Activated CD8-positive, alpha-beta memory T cell treated with anti-CD3 and anti-CD28 coated beads, Interleukin-2, amount 50 U/mL, for 24 hours (primary cell): ENCODE data around the gene RARG.
"Not testable (repeated sequence)": the region's sequence is repeated elsewhere in the genome, so short reads cannot be mapped to it uniquely, and the experiment has no call there.

ENCODE experiments used
- DNase-seq: peaks from one replicate; pipeline ENCODE4 v3.0.0-alpha.2; 2020; ENCODE audit errors: extremely low read depth

Gene RARG

DNA sequence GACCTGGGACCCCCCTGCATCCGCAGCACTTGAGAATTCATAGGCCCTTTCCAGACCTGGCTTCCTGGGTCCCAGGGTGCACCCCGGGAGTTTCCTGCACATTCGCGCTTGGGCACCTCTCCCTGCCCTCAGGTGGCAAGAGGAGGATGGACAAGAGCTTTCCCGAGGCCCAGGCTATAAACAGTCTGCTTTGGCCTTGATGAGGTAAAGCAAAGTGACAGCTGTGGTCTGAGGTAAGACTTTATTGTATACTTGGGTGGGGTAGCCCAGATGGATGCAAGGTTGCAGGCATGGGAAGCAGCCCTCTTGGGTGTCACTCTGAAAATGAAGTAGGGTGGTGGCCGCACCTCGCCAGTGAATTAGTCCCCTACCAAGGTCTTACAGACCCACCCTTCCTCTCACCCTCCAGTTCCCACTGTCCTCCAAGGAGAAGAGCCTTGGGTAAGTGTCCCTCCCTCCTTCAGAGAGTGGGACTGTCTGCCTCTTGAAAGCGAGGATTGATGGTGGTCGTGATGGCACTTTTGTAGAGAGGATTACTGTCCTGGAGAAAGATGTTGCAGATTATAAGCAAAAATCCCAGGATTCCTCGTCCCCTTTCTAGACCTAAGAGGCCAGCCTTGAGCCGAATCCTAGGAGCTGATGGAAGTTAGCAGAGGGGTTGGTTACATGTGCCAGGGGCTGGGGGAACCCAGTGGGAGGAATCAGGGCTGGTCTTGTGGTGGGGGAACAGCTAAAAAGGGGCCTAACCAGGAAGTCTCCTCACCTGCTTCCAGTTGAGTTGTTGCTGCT lies 40.7 kb downstream of the RARG start:
- DNase-seq, result no peak

DNA sequence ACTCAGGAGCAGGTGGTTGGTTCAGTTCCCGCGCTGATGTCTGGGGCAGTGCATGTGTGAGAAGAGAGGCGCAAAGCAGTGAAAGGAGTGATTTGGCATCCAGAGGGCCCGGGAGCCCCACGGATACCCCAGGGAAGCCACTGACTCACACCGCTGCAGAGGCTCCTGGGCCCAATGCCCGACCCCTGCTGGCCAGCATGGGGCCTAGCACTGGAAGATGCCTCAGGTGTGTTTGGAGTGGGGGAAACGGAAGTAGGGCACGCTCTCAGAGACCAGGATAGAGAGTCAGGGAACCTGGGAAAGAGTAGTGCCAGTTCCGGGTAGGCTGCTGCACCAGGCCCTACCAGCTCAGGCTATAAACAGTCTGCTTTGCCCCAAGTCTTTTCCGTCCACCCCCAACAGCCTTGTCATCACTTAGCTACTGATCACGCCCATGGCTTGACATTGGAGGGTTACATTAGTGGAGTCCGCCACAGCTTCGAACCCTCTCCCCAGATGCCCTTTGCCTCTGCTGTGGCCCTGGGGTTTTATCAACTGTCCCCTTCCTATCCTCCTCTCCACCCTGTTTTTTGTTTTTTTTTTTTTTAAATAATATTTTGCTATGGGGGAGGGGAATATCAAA lies 41.8 kb downstream of the RARG start:
- no peak for DNase-seq

DNA sequence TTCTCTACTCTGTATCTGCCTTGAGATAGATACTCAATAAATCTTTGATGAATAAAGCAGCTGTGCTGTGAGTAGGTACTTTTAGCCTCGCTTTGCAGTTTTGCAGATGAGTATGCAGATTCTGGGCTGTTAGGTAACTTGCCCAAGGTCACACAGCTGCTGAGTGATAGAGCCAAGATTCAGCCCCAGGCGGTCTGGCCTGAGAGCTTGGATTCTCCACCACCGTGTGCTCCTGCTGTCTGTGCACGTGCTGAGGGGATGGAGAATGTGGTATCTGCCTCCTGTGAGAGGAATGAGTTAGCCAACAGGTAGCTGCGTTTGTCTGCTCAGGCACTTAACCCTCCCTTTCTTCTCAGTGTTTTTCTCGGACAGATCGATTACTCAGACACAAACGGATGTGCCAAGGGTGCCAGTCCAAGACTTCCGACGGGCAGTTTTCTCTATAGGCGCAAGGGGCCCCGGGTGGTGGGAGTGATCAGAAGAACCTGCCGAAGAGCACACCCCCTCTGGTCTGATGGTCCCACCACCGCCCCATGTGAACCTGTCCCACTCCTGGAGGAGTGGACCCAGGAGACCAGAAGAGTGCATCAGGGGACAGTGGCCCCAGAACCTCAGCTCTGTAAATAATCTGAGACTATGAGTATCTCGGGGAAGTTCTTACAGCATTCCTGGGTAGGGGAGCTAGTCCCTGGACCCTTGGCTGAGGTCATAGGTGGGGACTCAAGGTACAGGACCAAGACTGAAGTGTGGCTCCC lies 44.7 kb downstream of the RARG start:
- DNase-seq, result no peak

DNA sequence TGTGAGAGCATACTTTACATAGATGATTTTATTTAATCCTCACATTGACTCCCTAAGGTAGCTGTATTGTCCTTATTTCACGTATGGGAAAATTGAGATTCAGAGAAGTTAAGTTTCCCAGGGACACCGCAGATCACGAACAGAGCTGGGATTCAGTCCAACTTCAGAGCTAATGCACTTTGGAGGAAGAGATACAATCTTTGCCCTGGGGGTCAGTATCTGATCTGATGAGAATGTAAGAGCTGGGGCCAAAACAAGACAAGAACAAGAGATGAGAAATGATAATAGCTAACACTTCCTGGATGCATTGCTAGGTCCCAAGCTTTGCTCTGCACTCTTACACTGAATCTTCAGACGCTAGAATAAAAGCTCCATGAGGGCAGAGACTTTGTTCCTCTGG lies 45.3 kb downstream of the RARG start:
- DNase-seq, result no peak

DNA sequence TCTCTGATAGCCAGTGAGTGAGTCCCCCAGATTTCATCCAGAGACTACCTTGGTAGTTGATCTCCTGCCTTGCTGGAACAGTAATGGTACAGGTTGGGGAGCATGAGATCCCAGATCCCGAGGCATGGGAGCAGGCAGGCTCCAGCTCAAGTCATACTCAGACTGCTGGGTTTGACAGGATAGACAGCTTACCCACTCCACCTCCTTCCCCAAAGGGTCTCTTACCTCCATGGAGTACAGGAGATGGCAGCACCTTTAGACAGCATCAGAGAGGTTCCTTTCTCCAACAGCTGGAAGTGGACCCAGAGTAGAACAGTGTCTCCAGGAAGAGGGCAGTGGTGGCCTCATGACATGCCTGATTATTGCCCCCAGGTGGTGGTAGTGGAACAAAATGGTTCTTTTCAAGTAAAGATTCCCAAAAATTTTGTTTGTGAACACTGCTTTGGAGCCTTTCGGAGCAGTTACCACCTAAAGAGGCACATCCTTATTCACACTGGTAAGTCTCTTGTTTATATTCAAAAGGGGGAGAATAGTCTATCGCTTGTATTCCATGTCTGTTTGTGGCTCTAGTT lies 46.3 kb downstream of the RARG start:
- no peak for DNase-seq

DNA sequence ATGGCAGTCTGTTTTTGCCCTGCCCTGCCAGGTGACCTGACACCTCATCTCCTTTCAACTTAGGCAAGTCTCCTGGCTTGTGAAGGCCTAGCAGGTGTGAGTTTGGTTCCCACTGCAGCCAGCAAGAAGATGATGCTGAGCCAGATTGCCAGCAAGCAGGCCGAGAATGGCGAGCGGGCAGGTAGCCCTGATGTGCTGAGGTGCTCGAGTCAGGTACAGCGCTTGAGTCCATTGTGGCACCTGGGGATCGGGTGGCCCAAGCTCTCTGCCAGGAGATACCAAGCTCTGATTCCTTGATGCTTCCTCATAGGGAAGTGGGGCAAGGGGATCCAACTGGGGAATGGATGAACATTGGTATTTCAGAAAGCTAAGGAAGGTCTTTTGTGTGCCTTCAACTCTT lies 47.2 kb downstream of the RARG start:
- no peak for DNase-seq

DNA sequence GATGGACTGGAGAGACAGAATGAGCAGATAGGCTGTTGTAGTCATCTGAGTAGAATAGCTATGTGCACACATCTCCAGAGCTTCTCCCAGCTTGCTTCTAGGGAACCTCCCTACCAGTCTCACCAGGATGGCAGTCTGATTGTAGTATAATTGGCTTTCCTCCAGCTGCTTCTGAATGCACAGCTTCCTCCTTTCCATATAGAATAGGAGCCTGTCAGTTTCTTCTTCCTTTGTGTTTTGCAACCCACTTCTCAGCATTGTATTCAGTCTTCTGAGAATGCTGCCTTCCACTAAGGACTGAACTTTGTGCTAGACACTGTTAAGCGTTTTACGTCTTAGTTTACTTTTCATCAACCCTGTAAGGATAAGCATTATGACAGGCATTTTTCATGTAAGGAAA lies 49.1 kb downstream of the RARG start:
- DNase-seq, result no peak

DNA sequence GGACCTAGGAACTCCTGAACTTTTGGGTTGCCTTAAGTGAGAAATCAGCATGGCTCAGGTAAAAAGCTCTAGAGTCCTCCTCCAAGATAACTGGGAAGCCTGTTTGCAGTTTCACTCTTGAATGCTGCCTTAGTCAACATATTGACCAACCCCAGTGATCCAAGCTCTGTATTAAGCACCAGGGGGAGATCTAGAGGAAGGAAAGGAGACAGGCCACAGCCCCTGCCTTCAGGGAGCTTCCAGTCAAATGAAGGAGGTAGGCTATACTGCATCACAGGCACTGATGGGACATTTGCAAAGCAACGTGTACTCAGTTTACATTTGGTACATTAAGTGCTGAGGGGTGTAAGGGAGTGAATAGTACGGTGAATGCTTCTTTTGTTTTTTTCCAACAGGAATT lies 50.1 kb downstream of the RARG start:
- no peak for DNase-seq

DNA sequence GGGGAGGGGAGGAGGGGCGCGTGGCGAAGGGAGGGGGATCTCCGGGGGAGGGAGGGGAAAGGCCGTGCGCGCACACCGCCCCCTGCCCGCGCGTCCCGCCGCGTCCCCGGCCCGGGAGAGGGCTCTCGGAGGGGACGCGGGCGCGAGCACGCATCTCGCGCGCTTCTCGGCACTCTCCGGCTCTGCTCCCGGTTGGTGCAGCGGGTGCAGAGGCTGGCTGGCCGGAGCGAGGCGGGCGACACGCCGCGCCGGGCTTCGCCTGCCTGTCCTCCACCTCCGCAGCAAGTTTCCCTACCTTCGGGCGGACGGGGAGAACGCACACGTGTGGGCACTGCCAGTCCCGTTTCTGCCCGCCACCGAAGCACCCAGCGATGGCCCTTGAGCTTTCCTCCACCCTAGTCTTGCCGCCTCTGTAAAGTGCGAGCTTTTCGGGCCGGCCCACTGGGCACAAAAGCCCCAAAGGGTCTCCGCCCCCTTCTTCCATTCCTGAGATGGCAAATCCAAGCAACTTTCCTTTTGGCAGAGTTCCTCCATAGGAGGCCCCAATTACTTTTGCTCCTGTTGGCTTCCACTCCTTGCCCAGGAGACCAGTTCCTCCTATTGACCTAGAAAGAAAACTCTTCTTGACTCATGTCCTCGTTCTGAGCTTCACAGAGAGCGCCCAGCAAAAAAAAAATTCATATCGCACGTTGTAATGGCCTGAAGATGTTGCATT lies 50.9 kb downstream of the RARG start:
- DNase-seq, result no peak

DNA sequence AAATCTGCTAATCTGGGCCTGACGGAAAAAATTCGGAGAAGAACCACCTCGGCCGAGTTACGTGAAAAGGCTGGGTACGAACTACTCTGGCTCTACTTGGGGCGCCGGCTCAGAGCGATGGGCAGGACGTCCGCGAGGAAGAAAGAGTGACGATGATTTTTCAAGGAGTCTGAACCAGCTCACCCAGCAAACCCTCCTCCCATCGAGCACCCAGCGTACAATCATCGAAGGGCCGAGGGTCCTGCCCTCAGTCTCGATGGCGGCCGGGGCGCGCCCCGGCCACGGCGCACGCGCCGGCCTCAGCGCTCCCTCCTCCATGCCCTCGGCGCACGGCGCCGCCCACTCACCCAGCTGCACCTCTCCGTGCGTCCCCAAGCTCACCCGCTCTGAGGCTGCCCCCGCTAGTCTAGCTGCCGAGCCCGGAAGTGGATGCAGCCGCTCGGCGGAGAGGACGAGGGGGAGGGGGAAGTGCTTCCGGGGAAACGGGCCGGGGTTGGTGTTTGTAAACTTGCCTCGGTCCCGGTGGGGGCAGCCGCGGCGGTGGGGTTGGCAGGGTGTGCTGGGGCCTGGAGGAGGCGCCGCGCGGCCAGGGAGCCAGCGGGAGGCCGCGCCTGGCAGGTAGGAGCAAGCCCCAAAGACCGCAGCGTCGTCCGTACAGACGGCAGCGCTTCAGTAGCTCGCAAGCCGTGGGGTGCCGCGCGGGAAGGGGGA lies 51.6 kb downstream of the RARG start, which contains the start of the genes CSAD and ZNF740:
Gene CSAD, minus strand, starts transcription at position 706 of the 711 bp plus-strand sequence. CDS start 7,455 bp downstream, outside the sequence.
Gene ZNF740, plus strand, starts transcription at position 503 of the 711 bp plus-strand sequence. CDS start 1,262 bp downstream, outside the sequence.
- peak; percentile 95 for DNase-seq

DNA sequence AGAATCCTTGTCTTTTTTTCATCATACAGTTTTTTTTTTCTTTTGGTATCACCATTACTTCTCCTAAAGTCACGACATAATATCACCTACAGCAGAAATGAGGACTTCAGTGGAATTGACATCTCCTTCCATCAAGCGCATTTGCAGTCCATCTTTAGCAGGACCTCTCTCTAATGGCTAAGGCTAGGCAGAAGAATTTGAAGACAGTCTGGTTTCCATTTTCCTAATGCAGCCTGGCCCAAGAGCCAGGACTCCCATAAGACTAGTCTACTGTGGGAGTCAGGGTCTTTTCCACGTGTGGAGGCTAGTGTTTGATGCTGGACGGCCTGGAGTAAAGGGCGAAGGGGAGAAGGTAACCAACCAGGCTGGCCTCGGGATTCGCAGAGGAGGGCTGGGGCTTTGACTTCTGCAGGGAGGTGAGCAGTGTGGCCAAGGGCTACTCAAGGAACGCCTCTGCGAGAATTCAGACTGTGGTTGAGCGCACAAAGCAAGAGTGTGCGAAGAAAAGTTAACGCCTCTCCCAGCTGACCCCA lies 52.3 kb downstream of the RARG start:
- no peak for DNase-seq

DNA sequence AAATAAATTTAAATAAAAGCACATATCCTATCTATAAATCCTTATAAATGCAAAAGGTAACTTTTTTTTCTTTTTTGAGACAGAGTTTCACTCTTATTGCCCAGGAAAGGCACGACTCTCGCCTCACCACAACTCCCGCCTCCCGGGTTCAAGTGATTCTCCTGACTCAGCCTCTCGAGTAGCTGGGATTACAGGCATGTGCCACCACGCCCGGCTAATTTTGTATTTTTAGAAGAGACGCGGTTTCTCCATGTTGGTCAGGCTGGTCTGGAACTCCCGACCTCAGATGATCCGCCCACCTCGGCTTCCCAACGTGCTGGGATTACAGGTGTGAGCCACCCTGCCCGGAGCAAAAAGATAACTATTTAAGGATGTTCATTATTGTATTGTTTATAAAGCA lies 53.2 kb downstream of the RARG start:
- not testable (repeated sequence) for DNase-seq

DNA sequence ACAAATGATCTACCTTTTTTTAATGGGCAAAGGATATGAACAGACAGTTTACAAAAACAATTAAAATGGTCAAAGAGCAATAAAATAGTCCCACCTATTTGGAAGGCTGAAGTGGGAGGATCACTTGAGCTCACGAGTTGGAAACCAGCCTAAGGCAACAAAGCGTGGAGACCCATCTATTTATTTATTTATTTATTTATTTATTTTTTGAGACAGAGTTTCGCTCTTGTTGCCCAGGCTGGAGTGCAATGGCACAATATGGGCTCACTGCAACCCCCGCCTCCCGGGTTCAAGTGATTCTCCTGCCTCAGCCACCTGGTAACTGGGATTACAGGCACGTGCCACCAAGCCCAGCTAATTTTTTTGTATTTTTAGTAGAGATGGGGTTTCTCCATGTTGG lies 54.6 kb downstream of the RARG start:
- DNase-seq, result not testable (repeated sequence)

DNA sequence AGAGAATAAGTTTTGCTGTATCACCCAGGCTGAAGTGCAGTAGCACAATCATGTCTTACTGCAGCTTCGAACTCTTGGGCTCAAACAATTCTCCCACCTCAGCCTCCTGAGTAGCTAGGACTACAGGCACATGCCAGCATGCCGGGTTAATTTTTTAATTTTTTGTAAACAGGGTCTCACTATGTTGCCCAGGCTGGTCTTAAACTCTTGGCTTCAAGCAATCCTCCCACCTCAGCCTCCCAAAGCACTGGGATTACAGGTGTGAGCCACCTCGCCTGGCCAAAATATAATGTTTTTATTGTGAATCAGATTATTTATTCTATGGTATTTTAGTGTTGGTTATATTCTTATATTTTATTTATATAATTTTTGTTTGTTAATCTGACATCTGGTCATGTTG lies 55.3 kb downstream of the RARG start:
- DNase-seq, result no peak

DNA sequence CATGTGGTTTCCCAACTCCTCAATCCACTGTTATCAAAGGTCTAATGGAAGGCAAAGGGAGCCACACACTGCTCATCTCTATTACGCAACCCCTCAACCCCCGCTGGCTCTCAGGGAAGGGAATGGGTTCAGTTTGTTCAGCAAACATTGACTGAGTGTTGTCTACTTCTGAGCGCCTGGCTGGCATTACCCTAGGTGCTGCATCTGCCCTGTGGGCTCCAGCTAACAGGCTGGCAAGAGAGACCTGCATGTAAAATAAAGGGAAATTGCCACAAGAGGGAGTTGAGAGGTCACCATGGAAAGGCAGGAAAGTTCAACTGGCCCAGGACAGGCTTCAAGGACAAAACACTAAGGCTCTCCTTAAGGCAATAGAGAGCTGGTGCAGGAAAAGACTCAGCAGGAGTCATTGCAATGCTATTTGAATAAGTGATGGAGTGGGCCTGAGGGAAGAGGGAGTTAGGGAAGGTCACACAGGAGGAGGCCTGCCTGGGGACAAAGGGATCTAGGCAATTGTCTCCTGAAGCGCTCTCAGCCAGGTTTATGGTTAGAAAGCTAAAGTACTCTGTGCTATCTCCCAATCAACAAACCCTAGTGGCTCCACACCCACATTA lies 57.0 kb downstream of the RARG start:
- DNase-seq, result no peak

DNA sequence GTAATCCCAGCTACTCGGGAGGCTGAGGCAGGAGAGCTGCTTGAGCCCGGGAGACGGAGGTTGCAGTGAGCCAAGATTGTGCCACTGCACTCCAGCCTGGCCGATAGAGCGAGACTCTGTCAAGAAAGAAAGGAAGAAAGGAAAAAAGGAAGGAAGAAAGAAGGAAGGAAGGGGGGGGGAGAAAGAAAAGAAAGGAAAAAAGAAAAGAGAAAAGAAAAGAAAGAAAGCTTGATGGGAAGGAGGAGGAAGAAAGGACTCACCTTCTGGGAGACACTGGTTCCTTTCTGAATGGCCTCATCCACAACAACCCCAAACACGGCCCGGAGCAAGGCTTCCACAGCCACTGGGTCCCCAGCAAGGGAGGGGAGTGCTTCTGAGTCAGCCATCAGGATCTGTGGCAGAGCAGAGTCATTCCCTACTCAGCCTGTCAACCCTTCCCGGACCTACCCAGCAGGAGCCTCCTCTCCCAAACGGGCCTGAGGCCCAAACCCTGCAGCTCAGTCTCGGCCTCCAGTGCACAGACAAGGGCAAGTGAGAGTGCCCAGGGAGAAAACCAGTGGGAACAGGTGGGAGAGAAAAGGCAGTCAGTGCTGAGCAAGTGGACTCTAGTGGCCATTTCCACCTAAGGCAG lies 58.8 kb downstream of the RARG start:
- DNase-seq, result no peak

DNA sequence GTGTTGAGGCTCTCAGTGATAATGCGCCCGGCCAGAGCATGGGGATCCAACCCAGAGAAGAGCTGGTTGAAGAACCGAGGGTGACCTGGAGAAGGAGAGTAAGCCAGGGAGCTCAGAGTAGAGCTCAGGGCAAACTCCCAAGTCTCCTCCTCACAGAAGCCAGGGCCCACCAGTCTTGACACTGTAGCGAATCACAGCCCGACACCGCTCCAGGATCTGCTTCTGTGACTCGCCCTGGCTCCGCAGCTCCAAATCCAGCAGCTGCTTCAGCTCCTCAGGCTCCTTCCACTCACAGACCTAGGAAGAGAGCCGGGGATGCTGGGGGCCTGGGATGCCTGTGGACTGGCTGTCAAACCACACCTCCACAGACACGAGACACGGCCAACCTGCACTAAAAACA lies 59.7 kb downstream of the RARG start:
- no peak for DNase-seq

DNA sequence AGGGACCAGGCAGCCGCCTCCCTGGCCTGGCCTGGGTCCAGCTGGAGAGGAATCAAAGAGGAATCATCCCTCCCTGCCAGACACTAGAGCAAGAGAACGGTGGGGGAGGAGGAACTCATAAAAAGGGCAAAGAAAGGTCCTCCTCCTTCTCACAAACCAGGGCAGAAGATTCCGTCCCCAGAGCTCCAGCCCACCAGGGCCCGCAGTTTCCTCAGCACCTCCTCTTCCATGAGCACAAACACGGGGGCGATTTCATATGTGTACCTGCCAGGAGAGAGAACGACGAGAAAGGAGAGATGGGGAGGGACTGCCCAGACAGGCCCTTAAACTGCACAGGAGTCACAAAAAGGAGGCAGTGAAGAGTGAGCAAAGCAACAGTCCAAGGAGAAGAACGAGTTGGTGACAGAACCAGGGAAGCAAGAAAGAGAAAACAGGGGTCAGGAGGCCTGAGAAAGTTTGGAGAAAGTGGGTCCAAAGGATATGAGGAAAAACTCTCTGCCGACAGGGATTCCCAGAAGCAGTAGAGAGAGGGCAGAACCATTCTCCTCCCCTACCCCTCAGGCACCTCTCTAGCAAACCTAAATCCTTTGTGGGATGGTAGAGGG lies 60.2 kb downstream of the RARG start:
- DNase-seq, result no peak
